Cardiac fibroblast (primary cell): ENCODE results near the gene CD81.
A peak's percentile ranks its signal among the peaks of the same experiment; 100 is the strongest.
"Not testable (repeated sequence)": the region's sequence is repeated elsewhere in the genome, so short reads cannot be mapped to it uniquely, and the experiment has no call there.

Source experiments
- DNase-seq, 2 donors: peaks; one replicate each; pipeline versions ENCODE4 v3.0.0 to v3.0.0-alpha.2; 2010; ENCODE audit warnings: low read depth in 2 of 2
- H3K4me3 ChIP-seq, 2 donors: replicated peaks in 1 of 2; 1 replicate in 1 of 2; 2 replicates in 1 of 2; pipeline ENCODE4 v1.5.1; 2011; ENCODE audit warnings: low read depth in 2 of 2, low read length in 2 of 2, mild to moderate bottlenecking in 2 of 2, moderate library complexity in 1 of 2
- TF ChIP-seq, protein P1 (sequence below): IDR thresholded peaks from one replicate; pipeline ENCODE4 v1.5.1; 2011; ENCODE audit warnings: low read depth, mild to moderate bottlenecking, low read length, inconsistent platforms

Gene CD81, protein sequence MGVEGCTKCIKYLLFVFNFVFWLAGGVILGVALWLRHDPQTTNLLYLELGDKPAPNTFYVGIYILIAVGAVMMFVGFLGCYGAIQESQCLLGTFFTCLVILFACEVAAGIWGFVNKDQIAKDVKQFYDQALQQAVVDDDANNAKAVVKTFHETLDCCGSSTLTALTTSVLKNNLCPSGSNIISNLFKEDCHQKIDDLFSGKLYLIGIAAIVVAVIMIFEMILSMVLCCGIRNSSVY

GRCh38 chr11:2376751-2377451 is at the start of gene CD81:
TSS of gene CD81 (plus strand) at chr11:2377310. CDS start at chr11:2377550, 240 bp downstream.
- DNase-seq, result peak; percentile 38 to 58
- TF ChIP-seq, protein P1, sequence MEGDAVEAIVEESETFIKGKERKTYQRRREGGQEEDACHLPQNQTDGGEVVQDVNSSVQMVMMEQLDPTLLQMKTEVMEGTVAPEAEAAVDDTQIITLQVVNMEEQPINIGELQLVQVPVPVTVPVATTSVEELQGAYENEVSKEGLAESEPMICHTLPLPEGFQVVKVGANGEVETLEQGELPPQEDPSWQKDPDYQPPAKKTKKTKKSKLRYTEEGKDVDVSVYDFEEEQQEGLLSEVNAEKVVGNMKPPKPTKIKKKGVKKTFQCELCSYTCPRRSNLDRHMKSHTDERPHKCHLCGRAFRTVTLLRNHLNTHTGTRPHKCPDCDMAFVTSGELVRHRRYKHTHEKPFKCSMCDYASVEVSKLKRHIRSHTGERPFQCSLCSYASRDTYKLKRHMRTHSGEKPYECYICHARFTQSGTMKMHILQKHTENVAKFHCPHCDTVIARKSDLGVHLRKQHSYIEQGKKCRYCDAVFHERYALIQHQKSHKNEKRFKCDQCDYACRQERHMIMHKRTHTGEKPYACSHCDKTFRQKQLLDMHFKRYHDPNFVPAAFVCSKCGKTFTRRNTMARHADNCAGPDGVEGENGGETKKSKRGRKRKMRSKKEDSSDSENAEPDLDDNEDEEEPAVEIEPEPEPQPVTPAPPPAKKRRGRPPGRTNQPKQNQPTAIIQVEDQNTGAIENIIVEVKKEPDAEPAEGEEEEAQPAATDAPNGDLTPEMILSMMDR, result no peak
- peak within 1 kb of the TSS; percentile 91 to 99 for H3K4me3 ChIP-seq

- TF ChIP-seq, protein P1, result no peak
- no peak for DNase-seq
- no peak overlapping the region for H3K4me3 ChIP-seq
Measured at GRCh38 chr11:2328021-2328420, 49.1 kb upstream of the CD81 start.

- no peak overlapping the region for H3K4me3 ChIP-seq
- no peak for DNase-seq
- TF ChIP-seq, protein P1, result no peak
Measured at GRCh38 chr11:2328656-2329354, 48.3 kb upstream of the CD81 start.

- TF ChIP-seq, protein P1, result no peak
- no peak overlapping the region for H3K4me3 ChIP-seq
- DNase-seq, result no peak
Measured at GRCh38 chr11:2329551-2329950, 47.6 kb upstream of the CD81 start.

- no peak for DNase-seq
- H3K4me3 ChIP-seq, result no peak overlapping the region
- TF ChIP-seq, protein P1, result no peak
Measured at GRCh38 chr11:2330696-2331095, 46.4 kb upstream of the CD81 start.

GRCh38 chr11:2331404-2331803 is 45.7 kb upstream of the CD81 start:
- DNase-seq, result no peak
- no peak overlapping the region for H3K4me3 ChIP-seq
- TF ChIP-seq, protein P1, result no peak

DNA sequence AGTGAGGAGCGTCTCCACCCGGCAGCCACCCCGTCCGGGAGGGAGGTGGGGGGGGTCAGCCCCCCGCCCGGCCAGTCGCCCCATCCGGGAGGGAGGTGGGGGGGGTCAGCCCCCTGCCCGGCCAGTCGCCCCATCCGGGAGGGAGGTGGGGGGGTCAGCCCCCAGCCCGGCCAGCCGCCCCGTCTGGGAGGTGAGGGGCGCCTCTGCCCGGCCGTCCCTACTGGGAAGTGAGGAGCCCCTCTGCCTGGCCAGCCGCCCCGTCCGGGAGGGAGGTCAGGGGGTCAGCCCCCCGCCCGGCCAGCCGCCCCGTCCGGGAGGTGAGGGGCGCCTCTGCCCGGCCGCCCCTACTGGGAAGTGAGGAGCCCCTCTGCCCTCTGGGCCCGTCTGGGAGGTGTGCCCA is 44.5 kb upstream of the CD81 start:
- H3K4me3 ChIP-seq, DNase-seq: not testable (repeated sequence)

GRCh38 chr11:2333486-2334205 is 43.5 kb upstream of the CD81 start:
- DNase-seq, H3K4me3 ChIP-seq: not testable (repeated sequence)

DNA sequence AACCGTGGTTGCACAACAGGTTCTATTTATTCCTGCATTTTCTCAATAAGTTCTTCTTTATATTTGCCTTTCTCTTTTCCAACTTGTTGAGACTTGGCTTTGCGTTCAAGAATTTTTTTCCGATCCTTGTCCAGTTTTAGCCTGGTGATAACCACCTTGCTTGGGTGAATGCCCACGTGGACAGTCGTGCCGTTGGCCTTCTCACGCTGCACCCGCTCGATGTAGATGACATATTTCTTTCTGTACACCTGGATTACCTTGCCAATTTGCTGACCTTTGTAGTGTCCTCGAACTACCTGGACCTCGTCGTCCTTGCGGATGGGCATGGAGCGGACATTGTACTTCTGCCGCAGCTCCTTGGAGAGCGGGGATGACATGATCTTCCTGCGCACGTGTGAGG is 41.8 kb upstream of the CD81 start:
- H3K4me3 ChIP-seq, DNase-seq: not testable (repeated sequence)

GRCh38 chr11:2338760-2339159 is 38.4 kb upstream of the CD81 start:
- not testable (repeated sequence) for DNase-seq, H3K4me3 ChIP-seq
